Stimulated activated CD4-positive, alpha-beta T cell treated with anti-CD3 and anti-CD28 coated beads, Interleukin-4, amount 100 ng/mL, for 1 hour (primary cell): ENCODE data around the gene SMARCB1.

Source experiments
- DNase-seq: peaks from one replicate; pipeline ENCODE4 v3.0.0-alpha.2; 2020

SMARCB1 gene

GRCh38 chr22:23762842-23763578 is 23.8 kb upstream of the SMARCB1 start, which contains the start of gene C22orf15:
Gene C22orf15, plus strand, starts transcription at chr22:23762990. Its CDS starts 317 bp downstream, at chr22:23763307.
- DNase-seq: no peak

DNA sequence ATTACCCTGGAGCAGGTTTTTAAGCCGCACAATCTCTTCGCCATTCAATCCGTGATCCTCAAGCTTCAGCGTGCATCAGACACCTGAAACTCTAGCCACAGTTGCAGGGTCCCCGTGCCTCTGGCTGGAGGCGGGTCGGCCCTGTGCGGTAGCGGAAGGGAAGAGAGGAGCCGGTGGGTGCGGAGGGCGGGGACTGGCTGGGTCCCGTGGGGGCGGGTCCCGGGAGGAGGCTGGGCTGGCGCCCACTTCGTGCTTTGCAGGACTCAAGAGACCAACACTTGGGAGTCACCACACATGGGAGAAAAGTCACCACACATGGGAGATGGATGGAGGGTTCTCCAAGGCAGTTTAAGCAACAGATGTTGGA is 23.2 kb upstream of the SMARCB1 start:
- DNase-seq: peak; percentile 69

GRCh38 chr22:23763954-23764353 is 22.8 kb upstream of the SMARCB1 start:
- no peak for DNase-seq

- DNase-seq: no peak
These were observed 21.6 kb upstream of the SMARCB1 start for GRCh38 chr22:23764899-23765881.

DNA sequence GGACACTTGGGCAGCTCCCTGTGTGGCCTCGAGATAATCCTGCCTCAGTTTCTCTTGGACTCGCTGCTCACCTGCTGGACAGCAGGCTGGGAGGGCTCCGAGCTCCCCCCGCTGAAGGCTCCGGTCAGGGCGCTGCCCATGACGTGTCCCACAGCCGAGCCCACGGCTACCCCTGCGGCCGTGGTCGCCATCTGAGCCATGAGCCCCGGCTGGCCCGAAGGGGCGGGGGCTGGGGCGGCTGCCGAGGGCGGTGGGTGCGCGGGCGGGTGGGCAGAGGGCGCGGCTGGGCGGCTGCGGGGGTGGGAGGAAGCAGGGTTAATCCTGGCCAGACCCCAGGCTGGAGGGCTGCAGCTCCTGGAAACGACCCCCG is 19.5 kb upstream of the SMARCB1 start:
- no peak for DNase-seq

DNA sequence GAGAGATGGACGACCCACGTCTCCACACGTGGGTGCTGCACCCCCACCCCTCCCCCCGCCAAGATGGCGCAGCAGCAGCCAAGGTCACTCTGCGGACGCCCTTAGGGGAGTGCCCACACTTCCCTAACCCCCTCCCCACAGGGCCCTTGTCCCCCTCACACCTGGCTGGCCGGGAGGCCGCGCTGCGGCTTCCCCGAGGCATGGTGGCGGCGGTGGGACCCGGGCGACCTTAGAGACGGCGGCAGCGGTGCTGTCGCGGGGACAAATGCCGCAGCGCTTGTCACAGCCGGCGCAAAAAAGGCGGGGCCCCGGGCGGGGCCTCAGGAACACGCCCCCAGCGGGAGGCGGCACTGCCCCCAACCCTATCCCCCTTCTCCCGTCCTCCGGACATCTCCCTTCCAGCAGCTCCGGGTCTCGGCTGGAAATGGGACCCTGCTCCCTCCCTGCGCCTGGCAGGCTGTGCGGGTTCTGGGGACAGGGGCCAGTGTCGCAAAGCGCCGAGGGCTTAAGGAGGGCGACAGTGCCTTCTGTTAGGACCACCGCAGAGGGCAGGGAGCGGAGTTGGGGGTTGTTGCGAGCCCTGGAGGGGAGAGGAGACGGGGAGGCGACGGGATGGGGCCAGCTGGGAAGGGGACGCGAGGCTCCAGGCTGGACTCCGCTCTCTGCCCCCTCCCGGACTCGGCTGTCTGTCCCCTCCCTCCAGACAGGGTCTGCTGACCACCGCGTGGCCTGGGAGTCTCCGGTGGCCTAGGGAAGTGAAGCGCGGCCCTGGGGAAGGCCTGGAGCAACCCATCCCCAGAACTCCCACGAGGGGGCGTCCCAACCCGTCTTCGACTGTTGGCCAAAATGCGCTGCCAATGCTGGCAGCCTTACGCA is 18.9 kb upstream of the SMARCB1 start, which contains the start of gene CHCHD10:
Gene CHCHD10, minus strand, starts transcription at position 300 of the 876 bp plus-strand sequence. Its CDS starts 98 bp downstream, at position 202.
- DNase-seq: peak; percentile 79

DNA sequence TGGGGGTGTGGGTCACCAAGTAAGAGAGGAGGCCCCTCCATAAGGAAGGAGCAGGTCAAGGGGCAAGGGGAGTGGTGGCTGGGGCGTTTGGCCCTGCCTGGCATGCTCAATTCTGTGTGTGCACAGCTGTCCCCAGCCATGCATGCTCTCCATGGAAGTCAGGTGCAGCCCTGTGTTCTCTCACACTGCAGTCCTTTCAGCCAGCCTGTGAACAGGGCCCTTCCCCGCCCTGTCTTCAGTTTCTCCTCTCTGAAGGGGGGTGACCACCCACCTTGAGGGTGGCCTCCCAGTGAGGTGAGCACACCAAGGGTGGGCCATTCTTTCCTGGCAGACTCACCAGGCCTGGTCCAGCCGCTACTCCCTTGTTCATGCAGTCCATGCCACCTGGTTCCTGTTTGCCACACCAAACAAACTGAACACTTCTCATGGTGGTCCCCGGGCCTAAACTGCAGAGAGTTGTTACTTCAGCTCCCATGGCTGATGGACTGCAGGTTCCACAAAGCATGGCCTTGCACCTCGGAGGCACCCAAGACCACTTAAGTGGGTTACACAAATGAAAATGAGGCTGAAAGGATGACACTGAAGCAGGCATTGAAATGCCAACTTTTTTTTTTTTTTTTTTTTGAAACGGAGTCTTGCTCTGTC is 17.3 kb upstream of the SMARCB1 start:
- no peak for DNase-seq

DNA sequence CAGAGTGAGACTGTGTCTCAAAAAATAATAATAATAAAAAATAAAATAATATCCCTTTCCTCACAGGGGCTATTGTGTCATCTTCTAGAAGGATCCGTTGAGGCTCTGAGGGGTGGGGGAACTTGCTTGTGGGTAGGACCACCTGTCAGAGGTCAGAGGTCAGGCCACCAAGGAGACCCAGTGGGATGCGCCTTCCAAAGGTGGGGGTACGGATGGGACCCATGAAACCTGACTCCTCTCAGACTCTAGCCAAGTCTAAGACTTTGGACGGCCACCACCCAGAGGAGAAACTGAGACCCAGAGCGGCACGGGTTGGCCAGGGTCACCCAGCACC is 14.5 kb upstream of the SMARCB1 start:
- no peak for DNase-seq

- DNase-seq: peak; percentile 65
These were observed 13.9 kb upstream of the SMARCB1 start, which contains the start of gene MMP11 for GRCh38 chr22:23772649-23773473. Gene MMP11, plus strand, starts transcription at chr22:23772849. Its CDS starts 22 bp downstream, at chr22:23772871.

- no peak for DNase-seq
These were observed 13.2 kb upstream of the SMARCB1 start for GRCh38 chr22:23773483-23774113.

GRCh38 chr22:23774114-23774921 is 12.4 kb upstream of the SMARCB1 start:
- DNase-seq: no peak

- DNase-seq: no peak
These were observed 11.8 kb upstream of the SMARCB1 start for GRCh38 chr22:23774922-23775436.

DNA sequence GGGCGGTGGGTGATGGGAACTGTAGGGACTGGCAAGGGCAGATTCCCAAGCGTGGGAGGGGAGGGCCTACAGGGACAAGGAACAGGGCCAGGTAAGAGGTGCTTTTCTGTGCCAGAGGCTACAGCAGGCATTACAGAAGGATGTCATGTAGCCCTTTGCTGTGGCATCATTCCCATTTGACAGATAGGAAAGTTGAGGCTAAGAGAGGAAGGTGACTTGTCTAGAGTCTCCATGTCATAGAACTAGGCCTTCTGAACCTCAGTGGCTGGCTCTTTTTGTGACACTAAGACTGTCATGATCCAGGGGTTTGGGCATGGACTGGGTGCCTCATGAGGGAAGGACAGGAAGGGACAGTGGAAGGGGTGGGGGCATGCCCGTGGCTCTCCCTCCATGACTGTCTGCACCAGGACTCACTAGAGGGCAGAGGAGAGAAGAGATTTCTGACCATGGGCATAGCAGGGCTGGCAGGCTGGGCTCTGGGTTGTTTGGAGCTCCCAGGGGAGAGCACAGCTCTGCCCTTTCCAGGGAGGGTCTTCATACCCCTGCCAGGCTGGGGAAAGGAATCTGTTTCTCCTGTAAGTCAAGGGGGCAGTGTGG is 10.9 kb upstream of the SMARCB1 start:
- DNase-seq: no peak

- DNase-seq: no peak
These were observed 8.8 kb upstream of the SMARCB1 start for GRCh38 chr22:23777776-23778576.

- DNase-seq: no peak
These were observed 8.2 kb upstream of the SMARCB1 start for GRCh38 chr22:23778577-23778900.

DNA sequence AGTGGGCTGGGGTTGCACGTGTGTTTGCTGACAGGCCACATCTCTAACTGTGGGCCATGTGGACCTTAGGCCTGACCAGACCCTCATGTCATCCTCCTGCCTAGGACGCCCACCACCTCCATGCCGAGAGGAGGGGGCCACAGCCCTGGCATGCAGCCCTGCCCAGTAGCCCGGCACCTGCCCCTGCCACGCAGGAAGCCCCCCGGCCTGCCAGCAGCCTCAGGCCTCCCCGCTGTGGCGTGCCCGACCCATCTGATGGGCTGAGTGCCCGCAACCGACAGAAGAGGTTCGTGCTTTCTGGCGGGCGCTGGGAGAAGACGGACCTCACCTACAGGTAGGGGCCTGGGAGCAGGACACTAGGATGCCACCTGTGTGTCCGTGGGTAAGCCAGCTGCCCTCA is 7.7 kb upstream of the SMARCB1 start:
- no peak for DNase-seq

DNA sequence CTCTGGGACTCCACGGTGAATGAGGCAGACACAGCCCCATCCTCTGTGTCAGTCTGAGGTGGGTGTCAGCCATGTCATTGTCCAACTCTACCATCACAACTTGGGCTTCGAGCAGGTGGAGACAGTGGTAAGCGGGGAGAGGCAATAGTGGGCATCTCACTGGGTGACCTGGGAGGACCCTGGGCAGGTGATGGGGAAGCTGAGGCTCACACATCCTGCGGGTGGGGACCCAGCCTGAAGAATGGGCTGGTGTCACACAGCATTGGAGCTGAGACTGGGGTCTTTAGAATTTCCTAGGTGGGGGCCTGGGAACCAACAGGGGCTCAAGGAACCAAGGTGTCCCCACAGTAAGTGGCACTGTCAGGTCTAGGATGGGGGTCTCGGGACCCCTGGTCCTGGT is 7.0 kb upstream of the SMARCB1 start:
- DNase-seq: no peak

GRCh38 chr22:23780146-23780748 is 6.5 kb upstream of the SMARCB1 start:
- DNase-seq: no peak
